Heart left ventricle (tissue), 16 donors: ENCODE data around the gene NFIA. TPM values are rescaled to one million over a fixed set of nuclear protein-coding genes. Genes with fewer than 3 reads are reported as not detected.
A peak's percentile ranks its signal among the peaks of the same experiment; 100 is the strongest.

Experiments used
- ATAC-seq, 4 donors: fragments of 200-7000 bp; cut with Tn5 transposase; one replicate each; pipeline ENCODE4 v1.9.1; 2020 to 2022; ENCODE audit warnings: moderate library complexity in 4 of 4, mild to moderate bottlenecking in 3 of 4, moderate number of reproducible peaks in 1 of 4
- DNase-seq, 5 donors: peaks; one replicate each; pipeline ENCODE4 v3.0.0-alpha.2; 2020
- H3K27ac ChIP-seq, 12 donors: fragments of 200-600 bp; sonication (generic) in 4 of 12; one replicate each; pipeline versions ENCODE4 v1.5.0 to v1.8.0; 2016 to 2022; ENCODE audit warnings: mild to moderate bottlenecking in 2 of 12
- H3K27me3 ChIP-seq, 9 donors: fragments of 200-600 bp; sonication (generic) in 2 of 9; one replicate each; pipeline versions ENCODE4 v1.5.1 to v1.8.0; 2016 to 2022; ENCODE audit warnings: mild to moderate bottlenecking in 3 of 9
- H3K36me3 ChIP-seq, 9 donors: fragments of 200-600 bp; sonication (generic) in 2 of 9; one replicate each; pipeline versions ENCODE4 v1.5.0 to v1.8.0; 2018 to 2022; ENCODE audit warnings: mild to moderate bottlenecking in 2 of 9
- H3K4me1 ChIP-seq, 12 donors: fragments of 200-600 bp; sonication (generic) in 4 of 12; one replicate each; pipeline versions ENCODE4 v1.5.0 to v1.8.0; 2016 to 2022; ENCODE audit warnings: mild to moderate bottlenecking in 3 of 12
- H3K4me3 ChIP-seq, 12 donors: fragments of 200-600 bp; sonication (generic) in 4 of 12; one replicate each; pipeline versions ENCODE4 v1.5.0 to v1.8.0; 2017 to 2022; ENCODE audit warnings: mild to moderate bottlenecking in 9 of 12, moderate library complexity in 4 of 12
- H3K9me3 ChIP-seq, 12 donors: fragments of 200-600 bp; sonication (generic) in 4 of 12; one replicate each; pipeline versions ENCODE4 v1.5.0 to v1.8.0; 2016 to 2022; ENCODE audit warnings: mild to moderate bottlenecking in 1 of 12
- POLR2A ChIP-seq, 2 donors: fragments of 450-650 bp; IDR thresholded peaks; one replicate each; pipeline ENCODE4 v1.6.1; 2017; ENCODE audit warnings: antibody characterized with exemption in 2 of 2, mild to moderate bottlenecking in 2 of 2, moderate library complexity in 2 of 2
- WGBS, 4 donors: extraction: QIAGEN DNeasy Blood & Tissue Kit in 2 of 4; methylation state at CpG; one replicate each; pipeline versions ENCODE4 v1.1.5 to v1.1.7; 2013 to 2018; 5-methylcytosine and 5-hydroxymethylcytosine counted together
- intact Hi-C, 10 donors: fragments of 100-400 bp; cut with DNase I; formaldehyde crosslinking; loops; one replicate each; pipeline versions ENCODE4 v1.11.1 to v1.14.2; 2022
- polyA plus RNA-seq, 2 donors: library from polyadenylated mRNA; stranded (reverse); fragments of 200-250 nt; gene quantifications; one replicate each; pipeline ENCODE4 v1.2.3, GENCODE V29; 2013
- total RNA-seq, 9 donors: library from RNA; depleted of rRNA in 2 of 9; stranded (reverse); fragments of >200 nt in 2 of 9; fragmentation: NEBNext Ultra II Directional in 3 of 9; extraction: Animal tissue kit (Norgen Biotek cat#: 25700) in 3 of 9; gene quantifications; one replicate each; pipeline versions ENCODE4 v1.1.0 to v1.2.4, GENCODE V29; 2016 to 2023
- TF ChIP-seq, protein P1 (sequence below), 12 donors: fragments of 200-600 bp; sonication (generic) in 4 of 12; IDR thresholded peaks; one replicate each; pipeline versions ENCODE4 v1.5.0 to v1.8.0; 2018 to 2022; ENCODE audit warnings: antibody characterized with exemption in 12 of 12, mild to moderate bottlenecking in 5 of 12
- donor health status: ischemic (EF 13 %, LVEDD 7.1; RV severe dilation, severe dysfunction).
- donor health status: healthy with polysubstance abuse.
- donor health status: DM: no; HTN: yes; CAD: no.
- donor health status: DM: no; HTN: no; CAD: no.
- donor health status: ischemic (EF 25% LVEDD 6.9; RV normal size, moderate dysfunction).
- donor health status: ischemic (EF 25% LVEDD 5.7; RV mildly dilated, moderate dysfunction).
- donor health status: healthy.
- donor health status: DM: yes; HTN: yes; CAD: no.
- donor health status: ischemic (EF 35%, LVEDD 5.7; RV mildly dilated, moderate dysfunction).
- donor health status: nonischemic (EF 11% LVEDD 7.7; RV severe dilation, severe dysfunction).
- donor health status: DM: yes; HTN: yes; CAD: no.
- donor health status: PGD.
- donor health status: ischemic (EF 29% LVEDD 5.4; RV normal size, mild dysfunction).
- donor health status: nonischemic (EF 23%, LVEDD 6.1; RV moderate dilation, normal function).

Gene NFIA
- total and polyA plus RNA-seq, 11 donors = 12.7 to 121 (median 96.5) TPM

DNA sequence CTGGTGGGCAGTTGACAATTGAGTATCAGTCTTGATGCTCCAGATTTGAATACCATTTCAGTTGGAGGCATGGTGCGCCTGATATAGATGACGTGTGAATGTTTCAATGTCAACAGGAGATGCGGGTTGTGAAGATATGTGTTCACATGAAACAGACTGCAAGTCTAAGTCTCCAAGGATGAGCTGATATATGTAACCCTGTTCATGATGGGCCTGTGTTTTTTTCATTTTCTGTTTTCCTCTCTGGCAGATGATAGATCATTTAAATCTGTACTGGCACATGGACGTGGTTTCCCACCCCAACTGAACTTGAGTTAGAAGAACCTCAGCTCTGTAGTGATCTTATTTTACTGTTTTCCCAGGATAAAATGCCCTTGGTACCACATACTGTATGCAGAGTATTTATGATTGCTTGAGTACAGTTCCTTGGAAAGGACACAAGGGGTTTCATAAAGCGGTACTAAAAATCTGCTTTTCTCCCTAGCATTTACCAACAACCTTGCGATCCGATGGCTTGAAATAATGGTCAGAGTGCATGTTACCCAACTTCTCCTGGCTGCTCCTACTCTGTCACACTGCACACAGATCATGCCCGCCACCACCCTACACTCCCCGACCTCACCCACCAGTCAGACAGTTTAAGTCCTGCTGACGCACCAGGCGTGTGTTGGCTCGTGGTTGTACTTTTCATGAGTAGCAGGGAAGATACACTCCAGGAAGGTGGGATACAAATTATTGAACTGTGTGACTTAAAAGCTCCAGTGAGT, 131.1 kb downstream of the NFIA start:
- 90 to 94% (median 91%) methylated on average over 12 of the region's 12 CpGs for WGBS, 4 donors
- ATAC-seq = peak in 1 of 4 donors; percentile 33
- peaks cover 0 to 4% (median 0%) of the 10 kb centered on the region in 12 donors for H3K9me3 ChIP-seq
- H3K27me3 ChIP-seq = no peaks in the 10 kb centered on the region
- H3K4me1 ChIP-seq = peaks cover 0 to 60% (median 30%) of the 10 kb centered on the region in 12 donors
- H3K4me3 ChIP-seq = no peak overlapping the region
- intact Hi-C loops = no loop called here
- TF ChIP-seq, protein P1, sequence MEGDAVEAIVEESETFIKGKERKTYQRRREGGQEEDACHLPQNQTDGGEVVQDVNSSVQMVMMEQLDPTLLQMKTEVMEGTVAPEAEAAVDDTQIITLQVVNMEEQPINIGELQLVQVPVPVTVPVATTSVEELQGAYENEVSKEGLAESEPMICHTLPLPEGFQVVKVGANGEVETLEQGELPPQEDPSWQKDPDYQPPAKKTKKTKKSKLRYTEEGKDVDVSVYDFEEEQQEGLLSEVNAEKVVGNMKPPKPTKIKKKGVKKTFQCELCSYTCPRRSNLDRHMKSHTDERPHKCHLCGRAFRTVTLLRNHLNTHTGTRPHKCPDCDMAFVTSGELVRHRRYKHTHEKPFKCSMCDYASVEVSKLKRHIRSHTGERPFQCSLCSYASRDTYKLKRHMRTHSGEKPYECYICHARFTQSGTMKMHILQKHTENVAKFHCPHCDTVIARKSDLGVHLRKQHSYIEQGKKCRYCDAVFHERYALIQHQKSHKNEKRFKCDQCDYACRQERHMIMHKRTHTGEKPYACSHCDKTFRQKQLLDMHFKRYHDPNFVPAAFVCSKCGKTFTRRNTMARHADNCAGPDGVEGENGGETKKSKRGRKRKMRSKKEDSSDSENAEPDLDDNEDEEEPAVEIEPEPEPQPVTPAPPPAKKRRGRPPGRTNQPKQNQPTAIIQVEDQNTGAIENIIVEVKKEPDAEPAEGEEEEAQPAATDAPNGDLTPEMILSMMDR (IDR thresholded peaks at IDR 0.05) = no peak
- TF ChIP-seq POLR2A (IDR thresholded peaks at IDR 0.05) = no peak
- DNase-seq = no peak
- no peaks in the 10 kb centered on the region for H3K36me3 ChIP-seq
- H3K27ac ChIP-seq = no peak overlapping the region

DNA sequence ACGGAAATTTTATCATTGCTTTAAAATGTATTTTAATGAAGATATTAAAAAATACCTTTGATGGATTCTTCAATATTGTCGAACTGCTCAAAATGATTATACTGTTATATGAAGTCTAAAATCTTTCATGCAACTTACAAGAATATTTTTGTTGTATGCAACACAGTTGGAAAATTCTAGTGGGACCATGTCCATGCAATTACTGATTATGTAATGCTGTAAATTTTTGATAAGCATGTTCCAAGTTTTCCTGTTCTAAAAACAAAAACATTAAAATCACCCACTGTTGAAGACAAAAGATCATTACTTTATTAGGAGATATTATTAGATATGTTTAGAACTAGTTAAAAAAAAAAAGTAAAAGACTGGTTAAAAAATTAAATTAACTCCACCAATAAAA, 132.8 kb downstream of the NFIA start:
- ATAC-seq (no peak), DNase-seq (no peak)
- peaks cover 0 to 50% (median 25%) of the 10 kb centered on the region in 12 donors for H3K4me1 ChIP-seq
- H3K4me3 ChIP-seq = no peak overlapping the region
- 71 to 88% (median 81%) methylated on average over 2 of the region's 2 CpGs for WGBS, 4 donors
- no peaks in the 10 kb centered on the region for H3K36me3 ChIP-seq
- H3K27ac ChIP-seq = no peak overlapping the region
- TF ChIP-seq POLR2A (IDR thresholded peaks at IDR 0.05) = no peak
- TF ChIP-seq, protein P1 (IDR thresholded peaks at IDR 0.05) = no peak
- H3K27me3 ChIP-seq = no peaks in the 10 kb centered on the region
- H3K9me3 ChIP-seq = peaks cover 0 to 4% (median 0%) of the 10 kb centered on the region in 12 donors
- intact Hi-C loops = no loop called here

DNA sequence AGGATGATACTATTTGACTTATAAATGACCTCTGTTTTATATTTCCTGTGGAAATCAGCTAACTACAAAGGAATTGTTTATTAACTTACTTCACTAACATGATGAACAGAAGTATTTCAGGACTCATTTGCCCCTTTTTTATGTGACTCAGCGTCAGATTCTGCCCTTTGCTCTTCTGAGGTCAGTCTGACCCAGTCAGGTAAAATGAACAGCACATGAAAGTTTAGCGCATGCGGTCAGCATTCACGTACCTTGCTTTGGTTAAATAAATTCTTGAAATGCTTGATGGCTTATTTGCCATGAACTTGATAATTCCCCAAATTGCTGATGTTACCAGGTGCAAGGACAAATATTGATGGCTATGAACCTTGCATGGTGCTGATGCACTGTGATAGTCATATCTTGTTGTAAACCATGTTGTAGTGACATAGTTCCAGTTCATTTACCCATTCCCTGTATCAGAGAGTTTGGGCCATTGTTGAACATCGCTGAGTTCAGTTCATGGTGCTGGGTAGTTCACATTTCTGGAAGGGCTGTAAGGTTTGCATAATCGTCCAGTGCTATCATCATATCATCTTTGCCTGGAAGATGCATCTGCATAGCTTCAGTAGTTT, 133.4 kb downstream of the NFIA start:
- DNase-seq (no peak), ATAC-seq (no peak)
- TF ChIP-seq, protein P1 (IDR thresholded peaks at IDR 0.05) = no peak
- no peak for TF ChIP-seq POLR2A (IDR thresholded peaks at IDR 0.05)
- Histone ChIP-seq H3K9me3 (peaks cover 0 to 4% (median 0%) of the 10 kb centered on the region in 12 donors), H3K27me3 (no peaks in the 10 kb centered on the region), H3K4me3 (no peak overlapping the region), H3K36me3 (no peaks in the 10 kb centered on the region), H3K4me1 (peaks cover 0 to 44% (median 22%) of the 10 kb centered on the region in 12 donors), H3K27ac (peak overlapping the region in 1 of 12 donors; percentile 0)
- intact Hi-C loops = no loop called here
- 78 to 84% (median 81%) methylated on average over 6 of the region's 6 CpGs for WGBS, 4 donors

DNA sequence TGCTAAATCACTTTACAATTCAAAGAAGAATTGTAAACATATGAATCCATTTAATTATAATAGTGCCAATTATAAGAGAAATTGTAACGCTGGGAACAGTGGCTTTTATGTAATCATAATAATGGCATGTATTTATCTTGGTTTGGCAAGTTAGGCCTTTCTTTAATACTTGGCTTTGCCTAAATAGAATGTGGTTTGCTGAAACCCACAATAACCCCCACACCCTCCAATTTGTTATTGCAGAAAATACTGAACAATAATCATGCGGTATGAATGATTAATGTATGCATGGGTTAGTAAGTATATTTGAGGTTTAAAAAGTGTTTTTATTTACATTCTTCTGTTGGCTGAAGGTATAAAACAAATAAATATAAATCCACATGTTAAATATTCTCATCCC, 138.2 kb downstream of the NFIA start:
- 84 to 88% (median 86%) methylated on average over 2 of the region's 2 CpGs for WGBS, 4 donors
- Histone ChIP-seq H3K4me3 (no peak overlapping the region), H3K9me3 (no peaks in the 10 kb centered on the region), H3K4me1 (peaks cover 0 to 42% (median 9%) of the 10 kb centered on the region in 12 donors), H3K27me3 (no peaks in the 10 kb centered on the region), H3K36me3 (no peaks in the 10 kb centered on the region), H3K27ac (no peak overlapping the region)
- DNase-seq (no peak), ATAC-seq (no peak)
- TF ChIP-seq, protein P1 (IDR thresholded peaks at IDR 0.05) = no peak
- TF ChIP-seq POLR2A (IDR thresholded peaks at IDR 0.05) = no peak
- intact Hi-C loops = no loop called here
